HuH-7.5 (cell line): Measurements from ENCODE around the gene STAC2.
"Not testable (repeated sequence)": the region's sequence is repeated elsewhere in the genome, so short reads cannot be mapped to it uniquely, and the experiment has no call there.

Source experiments
- DNase-seq: peaks from one replicate; pipeline ENCODE4 v3.0.0; 2011; ENCODE audit warnings: low spot score

STAC2 gene, protein sequence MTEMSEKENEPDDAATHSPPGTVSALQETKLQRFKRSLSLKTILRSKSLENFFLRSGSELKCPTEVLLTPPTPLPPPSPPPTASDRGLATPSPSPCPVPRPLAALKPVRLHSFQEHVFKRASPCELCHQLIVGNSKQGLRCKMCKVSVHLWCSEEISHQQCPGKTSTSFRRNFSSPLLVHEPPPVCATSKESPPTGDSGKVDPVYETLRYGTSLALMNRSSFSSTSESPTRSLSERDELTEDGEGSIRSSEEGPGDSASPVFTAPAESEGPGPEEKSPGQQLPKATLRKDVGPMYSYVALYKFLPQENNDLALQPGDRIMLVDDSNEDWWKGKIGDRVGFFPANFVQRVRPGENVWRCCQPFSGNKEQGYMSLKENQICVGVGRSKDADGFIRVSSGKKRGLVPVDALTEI

DNA sequence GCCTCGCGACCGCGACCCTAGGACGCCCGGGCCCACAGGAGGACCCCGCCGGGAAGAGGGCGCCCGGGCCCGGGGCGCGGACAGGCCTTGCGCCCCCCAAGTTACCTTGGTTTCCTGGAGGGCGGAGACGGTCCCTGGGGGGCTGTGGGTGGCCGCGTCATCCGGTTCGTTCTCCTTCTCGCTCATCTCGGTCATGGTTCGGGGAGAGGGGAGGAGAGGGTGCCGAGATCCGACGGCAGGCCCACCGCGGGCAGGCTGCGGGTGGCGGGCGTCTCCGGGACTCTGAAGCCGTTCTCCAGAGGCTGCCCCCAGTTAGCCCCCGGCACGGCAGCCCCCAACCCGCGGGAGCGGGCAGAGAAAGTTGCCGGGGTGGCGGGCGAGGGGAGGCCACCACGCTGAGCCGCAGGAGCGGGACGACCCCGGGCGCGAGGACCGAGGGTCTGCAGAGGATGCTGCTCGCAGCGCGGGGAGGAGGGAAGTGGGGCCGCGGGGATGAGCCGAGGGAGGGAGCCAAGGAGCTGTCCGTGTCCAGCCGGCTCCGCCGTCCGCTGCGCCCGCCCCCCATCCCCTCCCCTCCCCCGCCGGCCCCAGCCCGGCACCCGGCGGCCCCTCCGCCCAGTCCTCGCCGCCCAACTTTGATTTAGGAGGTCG is at the start of gene STAC2:
Gene STAC2, minus strand, starts transcription at position 638 of the 651 bp plus-strand sequence. Its CDS starts 443 bp downstream, at position 195.
- peak; percentile 59 for DNase-seq

DNA sequence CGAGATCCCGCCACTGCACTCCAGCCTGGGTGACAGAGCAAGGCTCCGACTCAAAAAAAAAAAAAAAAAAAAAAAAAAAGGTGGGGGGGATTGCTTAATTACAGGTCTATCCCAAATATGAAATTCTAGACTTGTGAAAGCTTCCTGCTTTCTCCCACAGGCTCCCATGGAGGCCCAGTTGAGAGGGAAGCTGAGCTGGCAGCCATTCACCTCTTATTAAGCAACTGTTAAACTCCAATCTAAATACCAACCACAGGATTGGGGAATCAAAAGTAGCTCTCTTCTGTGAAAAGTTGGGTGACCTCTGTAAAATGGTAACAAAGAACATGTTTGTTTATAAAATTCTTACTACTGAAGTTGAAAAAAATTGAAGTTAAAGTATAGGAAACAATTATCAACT is 45.8 kb upstream of the STAC2 start:
- no peak for DNase-seq

DNA sequence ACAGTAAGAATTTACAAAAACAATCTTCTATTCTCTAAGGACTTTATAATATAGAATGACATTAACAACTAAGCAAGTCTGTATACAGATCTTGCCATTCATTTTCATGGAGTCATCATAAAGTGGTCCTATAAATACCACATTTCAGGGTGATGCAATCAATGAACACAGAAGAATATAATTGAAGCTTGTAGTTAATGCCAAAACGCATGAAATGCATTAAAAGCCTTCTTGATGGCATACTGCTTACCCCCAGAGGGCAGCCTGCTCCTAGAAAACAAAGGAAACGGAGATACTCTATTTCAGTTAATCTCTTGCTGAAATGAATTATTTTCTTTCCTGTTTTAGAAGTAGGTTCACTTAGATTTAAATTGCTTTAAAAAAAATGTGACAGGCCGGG is 45.2 kb upstream of the STAC2 start:
- no peak for DNase-seq

DNA sequence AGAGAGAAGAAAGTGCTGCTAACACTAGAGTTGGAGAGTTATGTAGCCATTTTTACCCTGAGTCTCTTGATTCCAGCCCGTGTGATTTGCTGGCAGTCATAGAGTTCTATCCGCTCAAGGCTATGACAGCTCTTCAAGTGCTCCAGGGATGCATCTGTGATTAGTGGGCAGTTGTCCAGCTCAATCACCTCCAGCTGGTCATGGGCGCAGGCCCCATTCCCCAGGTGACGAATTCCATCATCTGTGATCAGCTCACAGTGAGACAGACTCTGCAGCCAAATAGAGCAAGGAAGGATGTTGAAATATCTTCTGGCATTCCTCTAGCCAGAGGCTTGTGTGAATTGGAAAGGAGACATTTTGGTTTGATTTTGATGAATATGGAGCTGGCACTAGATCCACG is 38.4 kb upstream of the STAC2 start:
- DNase-seq = no peak

DNA sequence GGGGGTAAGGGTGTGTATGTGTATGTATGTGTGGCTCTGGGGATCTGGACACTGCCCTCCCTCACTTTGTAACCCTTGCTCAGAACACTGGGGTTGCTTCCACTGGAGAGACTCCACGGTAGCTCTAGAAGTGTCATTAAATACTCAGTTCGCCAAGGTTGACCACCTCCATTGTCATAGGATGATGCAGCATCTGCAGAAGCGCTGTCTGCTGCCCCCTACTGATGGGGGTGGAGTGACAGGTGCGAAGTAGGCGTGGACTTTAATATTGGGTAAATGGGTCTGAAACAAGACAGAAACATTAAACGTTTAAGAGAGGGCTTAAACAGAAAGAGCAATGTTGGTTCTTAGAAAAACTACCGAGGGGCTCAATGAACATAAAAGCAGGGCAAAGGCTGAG is 35.5 kb upstream of the STAC2 start:
- no peak for DNase-seq

DNA sequence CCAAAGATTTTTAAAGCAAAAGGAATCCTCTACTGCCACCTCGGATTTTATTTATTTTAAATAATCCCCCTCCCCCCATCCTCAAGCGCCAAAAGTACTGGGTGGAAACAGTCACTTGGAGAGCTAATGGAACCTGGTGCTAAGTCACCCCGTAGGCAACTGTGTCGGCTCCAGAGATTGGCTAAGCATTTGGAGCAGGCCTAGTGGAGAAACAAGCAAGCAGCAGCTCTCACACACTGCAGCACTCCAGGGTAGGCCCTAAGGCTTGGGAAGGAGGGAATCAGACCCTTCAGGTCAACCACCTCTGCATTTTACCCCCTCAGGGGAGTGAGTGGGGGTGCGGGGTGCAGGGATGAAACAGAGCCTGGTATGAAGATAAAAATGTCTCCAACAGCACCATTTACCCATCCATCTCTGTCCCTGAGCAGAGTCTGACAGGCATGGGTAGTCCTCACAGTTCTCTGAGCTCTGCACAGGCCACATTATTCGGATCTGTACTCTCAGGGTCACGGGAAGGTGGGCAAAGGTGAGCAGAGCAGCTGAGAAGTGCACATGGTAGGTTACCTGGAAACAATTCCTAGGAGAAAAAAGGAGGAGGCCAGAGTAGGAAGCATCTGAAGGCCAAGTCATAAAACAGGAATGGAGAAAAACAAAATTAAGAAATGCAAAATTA is 27.2 kb upstream of the STAC2 start:
- no peak for DNase-seq

DNA sequence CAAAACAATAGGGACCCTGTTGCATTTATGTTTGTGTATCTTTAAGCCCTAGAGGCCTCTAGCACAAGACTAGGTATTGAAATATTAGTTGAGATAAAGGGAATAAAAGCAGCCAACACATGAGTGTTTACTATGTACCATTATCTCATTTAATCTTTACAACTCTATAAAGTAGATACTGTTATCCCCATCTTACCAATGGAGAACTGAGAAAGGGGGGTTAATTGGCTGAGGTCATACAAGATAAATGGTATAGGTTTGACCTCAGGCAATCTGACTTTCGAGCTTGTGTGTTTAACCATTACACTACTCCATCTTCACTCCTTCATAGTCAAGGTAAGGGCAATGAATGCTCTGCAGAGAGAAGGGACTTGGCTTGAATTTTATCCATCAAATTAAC is 26.3 kb upstream of the STAC2 start:
- no peak for DNase-seq

DNA sequence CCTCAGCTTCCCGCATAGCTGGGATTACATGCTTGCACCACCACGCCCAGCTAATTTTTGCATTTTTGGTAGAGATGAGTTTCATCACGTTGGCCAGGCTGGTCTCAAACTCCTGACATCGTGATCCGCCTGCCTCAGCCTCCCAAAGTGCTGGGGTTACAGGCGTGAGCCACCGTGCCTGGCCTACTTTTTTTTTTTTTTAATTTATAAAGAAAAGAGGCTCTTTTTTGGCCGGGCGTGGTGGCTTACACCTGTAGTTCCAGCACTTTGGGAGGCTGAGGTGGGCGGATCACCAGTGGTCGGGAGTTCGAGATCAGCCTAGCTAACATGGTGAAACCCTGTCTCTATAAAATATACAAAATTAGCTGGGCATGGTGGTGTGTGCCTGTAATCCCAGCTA is 24.3 kb upstream of the STAC2 start:
- not testable (repeated sequence) for DNase-seq

DNA sequence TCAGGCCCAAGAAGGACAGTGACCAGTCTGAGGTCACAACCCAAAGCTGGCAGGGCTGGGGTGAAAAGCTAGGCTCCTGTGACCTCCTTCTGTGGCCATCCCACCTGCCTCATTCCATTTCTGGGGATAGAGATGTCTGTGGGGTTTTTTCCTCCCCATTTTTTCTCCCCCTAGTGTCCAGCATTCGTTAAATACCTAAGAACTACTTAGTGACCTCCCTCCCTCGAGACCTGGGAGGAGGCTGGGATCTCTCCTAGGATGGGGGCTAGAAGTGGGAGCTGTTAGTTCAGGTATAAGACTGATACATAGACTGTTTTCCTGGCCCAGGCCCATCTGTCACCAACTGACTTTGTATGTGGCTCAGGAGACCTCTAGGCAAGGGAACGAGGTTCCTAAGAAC is 20.5 kb upstream of the STAC2 start:
- DNase-seq = no peak

DNA sequence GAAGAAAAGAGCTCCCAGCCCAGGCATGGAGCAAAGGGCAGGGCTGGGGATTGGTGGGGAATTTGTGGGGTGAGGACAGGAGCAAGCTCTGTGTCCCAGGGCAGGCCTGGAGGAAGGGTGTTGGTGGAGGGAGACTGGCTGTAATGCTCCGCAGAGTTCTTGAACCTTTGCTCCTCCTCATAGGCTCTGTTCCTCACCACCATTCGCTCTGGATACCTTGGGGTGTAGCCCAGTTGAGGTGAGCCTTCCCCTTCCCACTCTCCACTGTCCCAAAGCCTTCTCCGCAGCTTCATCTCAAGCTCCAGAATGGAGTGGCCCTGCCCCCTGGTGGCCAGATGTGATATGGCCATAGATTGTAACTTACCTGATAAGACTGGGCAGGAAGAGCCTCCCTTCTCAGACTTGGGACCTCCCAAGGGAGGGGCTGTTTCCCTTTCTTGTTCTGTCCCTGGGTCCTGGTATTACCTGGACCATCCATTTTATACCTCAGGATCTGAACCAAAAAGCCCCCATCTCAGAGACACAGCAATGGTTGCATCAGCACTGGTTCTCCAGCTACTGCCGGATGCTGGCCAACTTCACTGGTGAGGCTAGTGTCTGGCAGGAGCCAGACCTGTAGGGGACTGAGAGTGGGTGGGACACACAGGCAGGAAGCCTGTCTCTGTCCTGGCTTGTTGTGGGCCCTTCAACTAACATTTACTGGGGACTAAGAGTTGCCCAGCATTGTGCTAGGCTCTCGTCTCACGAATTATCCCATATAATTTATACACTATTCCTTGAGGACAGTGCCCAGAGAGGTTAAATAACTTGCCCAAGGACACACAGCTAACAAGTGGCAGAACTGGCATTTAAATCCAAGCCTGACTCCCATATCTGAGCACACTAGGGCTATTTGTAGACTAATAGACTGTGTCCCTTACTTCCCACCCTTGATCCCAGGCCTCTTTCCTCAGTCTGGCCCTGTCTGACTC is 19.1 kb upstream of the STAC2 start:
- peak; percentile 69 for DNase-seq

DNA sequence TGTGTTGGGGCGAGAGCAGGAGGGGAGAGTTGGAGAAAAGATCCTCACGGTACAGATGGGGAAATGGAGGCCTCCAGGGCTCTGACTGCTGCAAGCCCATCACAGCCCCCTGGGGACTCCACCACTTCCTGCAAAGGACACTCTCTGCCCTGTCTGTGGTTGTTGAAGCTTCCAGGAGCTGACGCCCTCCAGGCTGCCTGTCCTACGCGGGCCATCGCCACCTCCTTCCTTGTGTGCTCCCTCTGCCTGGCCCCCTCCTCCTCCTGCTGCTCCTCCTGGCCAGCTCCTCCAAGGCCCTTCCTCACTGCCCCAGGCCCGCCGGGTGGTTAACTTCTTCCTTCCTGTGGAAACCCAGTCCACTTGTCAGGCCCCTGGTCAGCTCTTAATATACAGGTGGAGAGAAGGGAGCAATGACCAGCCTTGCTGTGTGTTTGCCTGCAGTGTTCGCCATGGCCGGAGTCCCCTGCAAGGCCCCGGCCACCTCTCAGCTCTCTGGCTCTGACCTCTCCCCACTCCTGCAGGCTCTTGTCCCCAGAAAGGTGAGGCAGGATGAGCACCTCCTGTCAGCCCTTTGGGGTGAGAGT is 18.4 kb upstream of the STAC2 start:
- no peak for DNase-seq

DNA sequence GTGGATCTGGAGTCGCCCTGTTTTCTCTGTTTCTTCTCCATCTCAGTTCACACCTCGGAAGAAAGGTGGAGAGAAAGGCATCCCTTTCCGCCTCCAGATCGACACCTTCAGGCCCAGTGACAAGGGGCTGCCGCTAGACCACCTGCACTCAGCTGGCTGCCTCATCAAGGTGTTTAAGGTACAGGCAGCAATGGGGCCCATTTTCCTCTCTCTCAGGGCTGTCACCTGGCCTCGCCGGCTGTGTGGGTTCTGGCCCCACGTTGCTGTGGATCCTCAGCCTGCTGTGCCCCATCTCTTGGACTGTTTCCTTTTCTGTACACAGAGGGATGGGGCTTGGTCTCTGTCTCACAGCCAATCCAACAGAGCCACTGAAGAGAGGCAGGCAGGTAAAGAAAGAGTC is 17.4 kb upstream of the STAC2 start:
- no peak for DNase-seq

DNA sequence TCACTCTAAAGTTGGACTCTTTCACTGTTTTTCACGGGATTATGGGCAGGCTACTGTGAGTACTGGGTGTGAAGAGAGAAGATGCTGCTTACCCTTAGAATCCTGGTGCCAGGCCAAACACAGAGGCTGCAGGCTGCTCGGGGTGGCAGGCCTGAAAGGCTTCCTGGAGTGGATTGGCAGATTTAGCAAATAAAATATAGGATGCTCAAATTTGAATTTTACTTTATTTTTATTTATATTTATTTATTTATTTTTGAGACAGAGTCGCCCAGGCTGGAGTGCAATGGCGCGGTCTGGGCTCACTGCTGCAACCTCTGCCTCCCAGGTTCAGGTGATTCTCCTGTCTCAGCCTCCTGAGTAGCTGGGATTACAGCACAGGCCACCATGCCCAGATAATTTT is 14.9 kb upstream of the STAC2 start:
- DNase-seq = no peak

DNA sequence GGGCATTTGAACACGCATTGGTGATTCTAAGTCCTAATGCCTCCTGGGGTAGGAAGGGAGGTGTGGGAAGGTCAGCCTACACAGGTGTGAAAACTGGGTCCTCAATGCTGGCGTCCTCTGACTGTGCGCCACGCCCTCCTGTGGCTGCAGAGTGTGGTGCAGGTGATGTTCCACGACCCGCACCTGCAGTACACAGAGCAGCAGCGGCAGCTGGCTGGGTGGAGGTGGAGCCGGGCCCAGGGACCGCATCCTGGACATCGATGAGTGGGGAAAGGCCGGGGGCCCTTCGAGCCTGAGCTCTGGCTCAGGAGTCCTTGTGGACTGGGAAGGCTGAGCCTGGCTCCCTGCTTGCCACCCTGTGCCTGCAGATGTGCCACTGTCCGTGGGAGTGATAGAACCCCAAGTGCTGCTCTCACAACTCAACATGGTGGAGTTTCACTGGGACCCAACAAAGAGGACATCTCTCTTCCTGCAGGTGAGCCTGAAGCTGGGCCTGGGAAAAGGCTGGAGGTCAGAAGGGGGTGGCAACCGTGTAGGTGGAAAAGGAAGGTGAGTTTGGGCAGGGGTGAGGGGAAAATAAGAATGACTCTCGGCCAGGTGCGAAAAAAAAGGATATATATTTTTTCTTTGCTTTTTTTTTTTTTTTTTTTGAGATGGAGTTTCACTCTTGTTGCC is 14.0 kb upstream of the STAC2 start:
- peak; percentile 67 for DNase-seq

DNA sequence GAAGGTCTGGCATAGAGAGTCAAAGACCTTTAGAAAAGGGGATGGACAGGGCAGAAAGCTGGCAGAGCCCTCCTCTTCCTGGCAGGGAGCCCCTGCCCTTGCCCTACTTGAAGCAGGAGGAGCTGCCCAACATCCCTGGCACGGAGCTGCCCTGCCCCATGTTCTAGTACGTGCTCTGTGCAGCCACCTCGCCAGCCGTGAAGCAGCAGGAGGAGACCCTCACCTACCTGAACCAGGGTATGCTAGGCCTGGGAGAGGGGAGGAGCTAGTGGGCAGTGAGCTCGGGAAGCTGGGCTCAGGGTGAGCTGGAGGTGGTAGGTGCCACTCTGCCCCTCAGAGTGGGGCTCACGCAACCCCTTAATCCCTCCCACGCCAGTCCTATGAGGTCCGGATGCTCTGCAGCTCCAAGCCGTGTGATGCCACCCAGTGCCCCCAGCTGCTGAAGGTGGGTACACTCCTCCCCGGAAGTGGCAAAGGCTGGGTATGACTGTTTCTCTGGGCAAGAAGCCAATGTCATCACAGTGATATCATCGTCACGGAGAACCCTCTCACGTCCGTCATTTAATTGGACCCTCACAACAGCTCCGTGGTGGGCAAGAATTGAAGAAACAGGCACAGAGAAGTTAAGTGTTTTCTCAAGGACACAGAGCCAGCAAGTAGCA is 12.7 kb upstream of the STAC2 start:
- DNase-seq = peak; percentile 10

DNA sequence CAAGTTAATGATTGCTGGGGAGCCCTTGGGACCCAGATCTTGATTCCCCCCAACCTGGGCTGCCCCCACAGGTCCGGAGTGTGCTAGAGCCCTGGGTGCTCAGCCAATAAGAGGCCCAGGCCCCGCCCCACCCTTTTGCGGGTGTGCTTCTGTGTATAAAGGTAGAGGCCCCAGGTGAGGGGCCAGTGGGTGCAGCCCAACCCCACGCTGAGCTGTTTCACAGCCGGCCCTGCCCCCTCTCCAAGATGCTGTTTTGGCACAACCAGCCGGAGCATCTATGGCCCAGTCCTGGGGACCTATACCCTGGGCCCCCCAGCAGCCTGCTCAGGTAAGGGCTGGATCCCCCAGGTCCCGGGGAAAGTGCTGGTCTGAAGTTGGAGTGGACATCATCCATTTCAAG is 11.8 kb upstream of the STAC2 start:
- no peak for DNase-seq

DNA sequence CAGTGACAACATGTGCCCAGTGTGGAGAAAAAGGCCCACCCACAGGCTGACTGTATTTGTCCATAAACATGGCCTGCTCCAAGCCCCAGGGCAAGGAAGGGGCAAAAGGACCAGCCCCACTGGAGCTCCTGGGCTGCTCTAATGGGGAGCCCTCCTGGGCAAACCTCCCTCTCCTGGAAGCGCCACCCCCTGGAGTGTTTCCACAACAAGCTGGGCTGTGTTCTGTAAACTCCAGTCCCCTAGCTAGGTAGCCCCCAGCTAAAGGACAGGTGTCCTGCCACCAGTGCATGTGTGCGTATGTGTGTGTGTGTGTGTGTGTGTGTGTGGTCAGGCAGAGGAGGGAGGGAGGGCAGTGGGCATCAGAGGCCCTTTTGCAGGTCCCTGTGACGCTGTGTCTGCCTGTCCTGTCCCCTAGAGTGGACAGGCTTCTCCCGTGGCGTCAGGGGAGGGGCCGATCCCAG is 11.3 kb upstream of the STAC2 start:
- peak; percentile 9 for DNase-seq

DNA sequence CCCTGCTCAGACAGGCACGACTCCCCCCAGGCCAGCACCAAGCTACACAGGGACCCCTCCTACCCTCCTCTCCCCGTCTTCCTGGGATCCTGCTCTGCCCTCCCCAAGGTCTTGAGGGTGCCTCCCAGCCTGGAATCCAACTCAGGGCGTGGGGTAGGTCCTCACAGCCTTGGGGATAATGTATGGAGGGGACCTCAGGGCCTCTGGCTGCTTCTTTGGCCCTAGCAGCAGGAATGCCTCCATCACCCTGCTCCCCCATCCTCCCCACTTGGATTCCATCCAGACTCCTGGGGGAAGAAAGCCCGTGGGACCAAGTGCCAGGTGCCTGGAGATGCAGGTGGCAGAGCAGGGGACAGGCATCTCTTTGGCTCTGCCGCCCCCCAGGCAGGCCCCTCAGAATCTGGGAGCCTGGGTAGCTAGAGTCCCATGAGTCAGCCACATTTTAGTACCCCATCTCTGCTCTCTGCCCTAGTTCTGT is 10.7 kb upstream of the STAC2 start:
- DNase-seq = peak; percentile 5

DNA sequence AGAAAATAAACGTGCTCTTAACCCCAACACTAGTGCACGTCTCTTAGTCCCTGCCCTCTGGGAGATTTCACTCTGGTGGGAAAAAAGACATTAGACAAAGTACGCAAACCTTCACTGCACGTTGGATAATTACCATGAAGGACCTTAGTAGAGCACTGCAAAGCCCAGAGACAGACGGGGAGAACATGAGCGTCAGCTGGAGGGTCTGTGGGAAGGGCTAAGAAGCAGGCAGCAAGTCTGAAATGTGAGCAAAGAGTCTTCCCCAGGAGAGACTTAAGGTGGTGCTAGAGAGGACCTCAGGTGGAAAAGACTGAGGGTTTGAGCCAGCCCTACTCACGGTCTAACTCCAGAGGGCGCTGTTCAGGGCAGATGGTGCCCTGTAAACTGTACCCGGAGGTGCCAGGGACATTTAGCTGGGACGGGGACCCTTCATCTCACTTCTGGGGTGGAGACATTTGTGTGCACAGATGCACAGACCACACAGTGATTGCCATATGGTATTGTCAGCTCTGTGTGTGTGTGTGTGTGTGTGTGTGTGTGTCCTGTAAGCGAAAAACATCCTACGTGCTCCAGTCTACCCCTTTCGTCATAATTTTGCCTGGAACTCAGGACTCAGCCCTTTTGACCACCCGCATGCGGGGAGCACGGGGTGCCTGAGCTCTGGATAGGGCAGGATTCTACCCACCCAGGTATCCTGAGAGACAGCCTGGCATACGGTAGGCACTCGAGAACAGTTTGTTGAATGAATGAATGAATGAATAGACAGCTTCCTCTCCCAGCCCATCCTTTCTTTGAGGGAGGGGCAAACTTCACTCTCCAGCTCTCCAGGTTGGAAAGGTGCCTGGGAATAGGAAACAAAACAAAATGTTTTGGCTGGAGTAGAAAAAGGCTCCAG is 10.1 kb upstream of the STAC2 start:
- peak; percentile 71 for DNase-seq
